ENCODE measurements around the gene RAB24. TPM values are rescaled to one million over a fixed set of nuclear protein-coding genes. Genes with fewer than 3 reads are reported as not detected.

RAB24 gene
- total and polyA plus RNA-seq, 2 of the 4 experiments (the other 2 are of a cell fraction), result 18.5 to 60.8 TPM

DNA sequence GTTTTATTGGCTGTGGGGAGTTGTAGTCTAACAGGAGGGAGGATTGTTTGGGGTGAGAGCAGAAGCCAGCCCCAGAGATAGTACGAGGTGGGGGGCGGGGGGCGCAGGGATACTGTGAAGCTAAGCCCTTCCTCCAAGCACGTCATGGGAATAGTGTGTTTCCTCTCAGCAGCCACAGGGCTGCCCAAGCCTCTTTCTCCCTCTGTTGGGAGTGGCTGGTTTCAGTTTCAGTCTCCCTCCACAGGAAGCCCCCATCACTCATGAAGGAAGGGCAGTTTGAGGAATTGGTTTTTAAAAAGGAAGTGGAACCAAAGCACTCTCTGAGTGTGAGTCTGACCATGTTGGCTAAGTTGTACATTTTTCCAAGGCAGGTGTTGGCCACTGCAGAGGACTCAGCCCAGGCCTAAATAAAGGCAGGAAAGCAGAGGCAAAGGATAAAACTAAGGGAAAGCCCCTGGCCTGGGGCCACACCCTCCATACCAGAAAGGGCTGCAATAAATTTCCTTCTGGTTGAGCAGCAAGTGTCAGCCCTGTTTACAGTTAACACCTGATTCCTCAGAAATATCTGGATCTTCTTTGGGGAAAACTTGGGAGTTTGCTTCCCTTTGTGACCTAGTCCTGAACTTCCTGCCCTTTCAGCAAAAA is 3.2 kb downstream of the RAB24 start:
- H3K9me3 ChIP-seq (ENCODE audit: control insufficient read depth, insufficient read depth, low read length), result no peaks in the 10 kb centered on the region
- peak overlapping the region; percentile 51 for H2AK9ac ChIP-seq (replicated peaks; ENCODE audit: low read depth, low read length, poor library complexity)
- in situ Hi-C loops (cut with MboI; ENCODE audit: low sequenced_read_pairs), result no loop called here
- H4K91ac ChIP-seq (ENCODE audit: insufficient read depth, low read depth, low read length), result no peak overlapping the region
- H3K23ac ChIP-seq (ENCODE audit: low read depth, low read length), result peak overlapping the region; percentile 60; the same call in 1 of the 2 replicates
- ATAC-seq (ENCODE audit: low read depth) (peak; percentile 58), DNase-seq (peak; percentile 80)
- peak overlapping the region; percentile 49 for H3K4ac ChIP-seq (ENCODE audit: low read depth, low read length)
- peak overlapping the region; percentile 28; the same call in 1 of the 2 replicates for H3K27ac ChIP-seq (ENCODE audit: insufficient read depth, low read length)
- H3K79me1 ChIP-seq (ENCODE audit: low read depth in 1 of 2, low read length in 2 of 2), result peaks cover 12 to 61% of the 10 kb centered on the region in 2 experiments
- no peaks in the 10 kb centered on the region for H3K27me3 ChIP-seq (ENCODE audit: control insufficient read depth, insufficient read depth, low read length)
- H2BK5ac ChIP-seq (ENCODE audit: low read depth, low read length, poor library complexity, severe bottlenecking), result peak overlapping the region; percentile 21
- TF ChIP-seq SMC3 (IDR thresholded peaks at IDR 0.05; ENCODE audit: low read depth, low read length) (0 out of 2 replicates have a peak, but pooled peaks have one; percentile 6), MAFK (IDR thresholded peaks at IDR 0.05; ENCODE audit: low read depth, low read length) (no peak), MAZ (IDR thresholded peaks at IDR 0.05; ENCODE audit: borderline replicate concordance, low read depth, low read length) (peak; percentile 69; the same call in 1 of the 2 replicates), POLR2A (IDR thresholded peaks at IDR 0.05; ENCODE audit: low read depth, low read length) (no peak), CTCF (conservative IDR thresholded peaks at IDR 0.05; ENCODE audit: low read depth, low read length) (0 out of 2 replicates have a peak, but pooled peaks have one; percentile 28), BHLHE40 (IDR thresholded peaks at IDR 0.05; ENCODE audit: low read depth, low read length) (no peak), NFE2L2 (IDR thresholded peaks at IDR 0.05; ENCODE audit: low read depth, low read length) (no peak), RCOR1 (IDR thresholded peaks at IDR 0.05; ENCODE audit: insufficient replicate concordance, low read length) (no peak), RFX5 (IDR thresholded peaks at IDR 0.05; ENCODE audit: low read depth, low read length) (no peak), CEBPB (IDR thresholded peaks at IDR 0.05; ENCODE audit: low read depth, low read length) (no peak), RAD21 (IDR thresholded peaks at IDR 0.05; ENCODE audit: low read length) (peak; percentile 29; the same call in 1 of the 2 replicates), MXI1 (IDR thresholded peaks at IDR 0.05; ENCODE audit: borderline replicate concordance, low read depth, low read length) (no peak), FOS (IDR thresholded peaks at IDR 0.05; ENCODE audit: low read depth, low read length) (no peak)
- TF ChIP-seq, protein P1, sequence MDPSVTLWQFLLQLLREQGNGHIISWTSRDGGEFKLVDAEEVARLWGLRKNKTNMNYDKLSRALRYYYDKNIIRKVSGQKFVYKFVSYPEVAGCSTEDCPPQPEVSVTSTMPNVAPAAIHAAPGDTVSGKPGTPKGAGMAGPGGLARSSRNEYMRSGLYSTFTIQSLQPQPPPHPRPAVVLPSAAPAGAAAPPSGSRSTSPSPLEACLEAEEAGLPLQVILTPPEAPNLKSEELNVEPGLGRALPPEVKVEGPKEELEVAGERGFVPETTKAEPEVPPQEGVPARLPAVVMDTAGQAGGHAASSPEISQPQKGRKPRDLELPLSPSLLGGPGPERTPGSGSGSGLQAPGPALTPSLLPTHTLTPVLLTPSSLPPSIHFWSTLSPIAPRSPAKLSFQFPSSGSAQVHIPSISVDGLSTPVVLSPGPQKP (IDR thresholded peaks at IDR 0.05; ENCODE audit: borderline replicate concordance, low read depth, low read length), result no peak
- TF ChIP-seq, protein P2, sequence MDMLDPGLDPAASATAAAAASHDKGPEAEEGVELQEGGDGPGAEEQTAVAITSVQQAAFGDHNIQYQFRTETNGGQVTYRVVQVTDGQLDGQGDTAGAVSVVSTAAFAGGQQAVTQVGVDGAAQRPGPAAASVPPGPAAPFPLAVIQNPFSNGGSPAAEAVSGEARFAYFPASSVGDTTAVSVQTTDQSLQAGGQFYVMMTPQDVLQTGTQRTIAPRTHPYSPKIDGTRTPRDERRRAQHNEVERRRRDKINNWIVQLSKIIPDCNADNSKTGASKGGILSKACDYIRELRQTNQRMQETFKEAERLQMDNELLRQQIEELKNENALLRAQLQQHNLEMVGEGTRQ (IDR thresholded peaks at IDR 0.05; ENCODE audit: low read depth, low read length), result no peak
- H2BK15ac ChIP-seq (ENCODE audit: low read depth, low read length), result no peak overlapping the region
- WGBS, 2 experiments (ENCODE audit: extremely low coverage in 2 of 2, insufficient read length in 1 of 2), result no CpG with 5 or more reads among the region's 4 CpGs
- H3K36me3 ChIP-seq (ENCODE audit: control insufficient read depth, insufficient read depth, low read length), result peaks cover 31% of the 10 kb centered on the region
- H3K4me2 ChIP-seq (ENCODE audit: low read depth, low read length), result peak overlapping the region; percentile 62
- H4K5ac ChIP-seq (ENCODE audit: low read depth, low read length), result no peak overlapping the region
- no peak overlapping the region for H2BK20ac ChIP-seq (ENCODE audit: low read depth, low read length)
- H3K9me1 ChIP-seq (ENCODE audit: insufficient read depth, low read length), result peaks cover 4% of the 10 kb centered on the region; the same call in 1 of the 2 replicates
- H3K4me1 ChIP-seq (ENCODE audit: control insufficient read depth, insufficient read depth, low read length), result peaks cover 12% of the 10 kb centered on the region
- dilution Hi-C loops (cut with HindIII; ENCODE audit: low sequenced_read_pairs, unreplicated experiment), result no loop called here
- H3K4me3 ChIP-seq (ENCODE audit: insufficient read depth, low read depth, low read length), result no peak overlapping the region
- H2BK120ac ChIP-seq (ENCODE audit: low read depth, low read length), result no peak overlapping the region
- H3K18ac ChIP-seq (ENCODE audit: low read depth, low read length), result no peak overlapping the region
- POLR2A ChIA-PET (ENCODE audit: unreplicated experiment), result no interaction called here
- peak overlapping the region in 1 of 2 experiments; percentile 89; a peak in 2 of 4 replicates for H4K8ac ChIP-seq (ENCODE audit: low read depth in 2 of 2, low read length in 2 of 2)
- H3K9ac ChIP-seq (ENCODE audit: low read depth, low read length), result 0 out of 2 replicates have a peak overlapping the region, but pooled peaks have one; percentile 26
- H3K14ac ChIP-seq (replicated peaks; ENCODE audit: low read depth, low read length), result no peak overlapping the region
- BruUV-seq (replicated peaks), result no TSS peak
- intact Hi-C loops (cut with micrococcal nuclease), result loop anchor here (1.0 kb wide), 1 partner anchor 186 kb away; no protein-coding TSS in a partner anchor
- no peak overlapping the region for H2AK5ac ChIP-seq (ENCODE audit: low read depth, low read length)
- H2AFZ ChIP-seq (replicated peaks; ENCODE audit: low read length, poor library complexity), result peak overlapping the region; percentile 16
- peaks cover 16% of the 10 kb centered on the region for H4K20me1 ChIP-seq (ENCODE audit: insufficient read depth, low read length)
- CTCF ChIA-PET, result no interaction called here
- no peak overlapping the region for H3K56ac ChIP-seq (ENCODE audit: extremely low read depth, insufficient read depth, low read length)
